Occipital lobe (tissue), 2 donors: ENCODE data around the gene GNB1L. TPM values are rescaled to one million over a fixed set of nuclear protein-coding genes. Genes with fewer than 3 reads are reported as not detected.

Source experiments
- DNase-seq: peaks from one replicate; lab custom pipeline; 2025; lab: John Stamatoyannopoulos, UW
- total RNA-seq: library from RNA; depleted of rRNA; stranded (reverse); fragments of >200 nt; gene quantifications from one replicate; pipeline ENCODE4 v1.2.3, GENCODE V29; 2014

Gene GNB1L
- total RNA-seq, 1 donor from 2014 or later, result 2.7 TPM

DNA sequence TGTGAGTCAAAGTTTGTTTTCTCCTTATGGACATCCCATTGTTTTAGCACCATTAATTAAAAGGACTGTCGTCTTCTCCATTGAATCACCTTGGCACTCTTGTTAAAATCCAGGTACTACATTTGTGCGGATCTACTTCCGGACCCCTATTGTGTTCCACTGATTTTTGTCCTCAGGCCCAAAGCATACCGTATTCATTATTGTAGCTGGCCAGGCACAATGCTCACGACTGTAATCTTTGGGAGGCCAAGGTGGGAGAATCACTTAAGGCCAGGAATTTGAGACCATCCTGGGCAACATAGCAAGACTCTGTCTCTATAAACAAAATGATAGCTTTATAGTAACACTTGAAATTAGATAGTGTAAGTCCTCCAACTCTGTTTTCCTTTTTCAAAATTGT lies 8.9 kb upstream of the GNB1L start:
- DNase-seq, result no peak

DNA sequence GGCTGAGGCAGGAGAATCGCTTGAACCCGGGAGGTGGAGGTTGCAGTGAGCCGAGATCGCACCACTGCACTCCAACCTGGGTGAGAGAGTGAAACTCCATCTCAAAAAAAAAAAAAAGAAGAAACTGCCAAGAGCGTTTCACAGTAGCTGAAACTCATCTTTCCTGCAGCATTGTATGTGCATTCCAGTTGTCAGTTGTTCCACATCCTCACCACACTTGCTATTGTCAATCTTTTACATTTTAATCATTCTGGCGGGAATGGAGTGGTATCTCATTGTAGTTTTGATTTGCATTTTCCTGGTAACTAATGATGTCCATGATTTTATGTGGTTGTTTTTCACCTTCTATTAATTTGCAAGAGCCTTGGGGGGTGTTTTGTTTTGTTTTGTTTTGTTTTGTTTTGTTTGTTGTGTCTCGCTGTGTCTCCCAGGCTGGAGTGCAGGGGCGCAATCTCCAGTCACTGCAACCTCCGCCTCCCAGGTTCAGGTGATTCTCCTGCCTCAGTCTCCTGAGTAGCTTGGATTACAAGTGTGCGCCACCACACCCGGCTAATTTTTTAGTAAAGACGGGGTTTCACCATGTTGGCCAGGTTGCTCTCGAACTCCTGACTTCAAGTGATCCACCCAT lies 8.1 kb upstream of the GNB1L start:
- DNase-seq, result no peak

DNA sequence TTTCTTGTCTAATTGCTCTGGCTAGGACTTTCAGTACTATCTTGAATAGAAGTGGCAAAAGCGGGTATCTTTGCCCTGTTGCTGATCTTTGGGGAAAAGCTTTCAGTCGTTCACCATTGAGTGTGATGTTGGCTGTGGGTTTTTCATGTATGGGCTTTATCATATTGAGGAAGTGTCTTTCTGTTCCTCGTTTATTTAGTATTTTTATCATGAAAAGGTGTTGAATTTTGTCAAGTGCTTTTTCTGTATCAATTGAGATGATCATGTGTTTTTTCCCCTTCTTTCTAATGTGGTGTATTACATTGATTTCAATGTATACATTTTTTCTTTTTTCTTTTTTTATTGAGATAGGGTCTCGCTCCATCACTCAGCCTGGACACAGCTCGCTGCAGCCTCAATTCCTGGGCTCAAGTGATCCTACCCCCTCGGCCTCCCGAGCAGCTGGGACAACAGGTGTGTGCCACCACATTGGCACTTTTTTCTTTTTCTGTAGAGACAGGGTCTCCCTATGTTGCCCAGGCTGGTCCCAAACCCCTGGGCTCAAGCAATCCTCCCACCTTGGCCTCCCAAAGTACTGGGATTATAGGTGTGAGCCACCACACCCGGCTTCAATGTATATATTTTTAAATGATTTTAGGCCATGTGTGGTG lies 5.3 kb upstream of the GNB1L start:
- no peak for DNase-seq

DNA sequence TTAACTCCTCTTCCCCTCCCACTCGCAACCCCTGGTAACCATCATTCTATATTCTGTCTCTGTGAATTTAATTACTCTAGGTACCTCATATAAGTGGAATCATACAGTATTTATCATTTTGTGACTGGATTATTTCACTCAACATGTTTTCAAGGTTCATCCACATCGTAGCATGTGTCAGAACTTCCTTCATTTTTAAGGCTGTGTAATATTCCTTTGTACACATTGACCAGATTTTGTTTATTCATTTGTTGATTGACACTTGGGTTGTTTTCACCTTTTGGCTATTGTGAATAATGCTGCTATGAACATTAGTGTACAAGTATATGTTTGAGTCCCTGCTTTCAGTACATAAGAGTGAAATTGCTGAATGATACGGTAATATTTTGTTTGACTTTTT lies 2.7 kb upstream of the GNB1L start:
- DNase-seq, result no peak

DNA sequence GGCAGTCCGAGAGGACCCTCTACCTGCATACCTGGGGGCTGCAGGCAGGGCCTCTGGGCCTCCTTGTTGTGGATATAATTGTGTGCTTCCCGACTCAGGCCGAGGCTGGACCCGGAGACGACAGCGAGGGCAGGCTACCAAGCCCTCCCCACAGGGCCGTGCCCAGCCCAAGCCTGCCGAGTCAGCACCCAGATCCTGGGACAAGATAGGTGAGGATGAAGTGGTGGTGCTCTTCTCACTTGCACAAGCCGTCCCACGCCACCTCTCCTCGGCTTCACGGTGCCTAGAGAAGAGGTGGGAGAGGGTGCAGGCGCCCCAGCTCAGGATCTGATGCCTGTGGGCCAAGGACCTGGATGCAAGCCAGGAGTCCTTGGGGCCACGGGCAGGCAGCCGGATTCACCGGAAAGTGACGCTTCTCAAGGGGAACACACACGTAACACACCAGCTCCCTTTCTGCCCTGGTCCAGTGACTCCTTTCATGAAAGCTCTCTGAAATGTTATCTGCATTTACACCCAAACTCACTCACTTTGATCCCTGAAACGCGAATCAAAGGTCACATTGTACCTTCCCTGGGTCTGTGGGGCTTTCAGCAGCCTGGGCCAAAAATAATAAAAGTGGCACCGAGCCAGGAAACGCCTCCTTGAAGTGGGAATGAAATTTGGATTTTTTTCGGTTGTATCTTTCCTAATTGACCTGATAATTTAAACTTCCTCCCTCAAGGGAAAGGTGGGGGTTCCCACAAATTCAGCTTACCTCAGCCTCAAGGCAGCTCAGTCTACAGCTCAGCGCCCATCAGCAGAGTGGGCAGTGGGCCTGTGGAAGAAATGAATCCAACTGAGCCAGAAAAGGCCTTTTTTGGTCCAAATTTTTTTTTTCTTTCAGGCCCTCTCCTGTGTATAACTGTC lies 1.1 kb upstream of the GNB1L start:
- no peak for DNase-seq

DNA sequence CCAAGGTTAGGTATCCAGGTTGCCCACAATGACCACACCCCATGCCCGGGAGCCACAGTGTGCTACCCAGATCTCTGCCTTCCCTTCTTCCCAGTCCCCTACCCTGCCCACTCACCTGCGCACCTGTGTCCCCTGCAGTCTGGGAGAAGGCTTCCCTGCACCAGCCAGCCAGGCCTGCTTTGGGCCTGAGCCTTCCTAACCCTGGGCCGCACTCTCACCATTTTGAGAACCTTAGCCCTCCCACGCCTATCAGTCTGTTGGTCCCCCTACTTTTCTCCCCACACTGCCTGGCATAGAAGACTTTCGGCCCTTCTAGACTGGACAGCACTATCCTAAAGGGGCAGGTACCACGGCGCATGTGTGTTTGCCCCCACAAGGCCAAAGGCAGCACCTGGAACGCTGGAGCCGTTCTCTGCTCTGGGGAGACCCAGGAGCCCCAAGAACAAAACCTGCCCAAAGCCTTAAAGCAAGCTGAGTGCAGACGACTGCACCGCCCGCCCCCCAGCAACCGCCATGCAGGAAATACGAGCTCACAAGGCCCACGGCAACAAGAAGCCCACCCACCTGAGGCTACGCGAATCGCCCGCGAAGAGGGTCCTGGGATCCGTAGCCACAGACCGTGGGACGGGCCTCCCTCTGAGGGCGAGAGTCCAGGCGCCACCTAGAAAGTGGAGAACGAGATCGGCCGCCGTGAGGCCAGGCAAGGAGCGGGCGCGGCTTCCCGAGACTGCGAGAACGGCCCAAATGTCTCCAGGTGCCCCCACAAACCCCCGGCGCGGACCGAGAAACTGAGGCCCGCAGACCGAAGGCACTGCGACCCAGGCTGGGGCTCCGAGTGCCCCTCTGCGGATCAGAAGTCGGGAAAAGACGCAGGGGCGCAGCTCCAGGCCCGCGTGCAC lies 546 bp downstream of the GNB1L start:
- no peak for DNase-seq

DNA sequence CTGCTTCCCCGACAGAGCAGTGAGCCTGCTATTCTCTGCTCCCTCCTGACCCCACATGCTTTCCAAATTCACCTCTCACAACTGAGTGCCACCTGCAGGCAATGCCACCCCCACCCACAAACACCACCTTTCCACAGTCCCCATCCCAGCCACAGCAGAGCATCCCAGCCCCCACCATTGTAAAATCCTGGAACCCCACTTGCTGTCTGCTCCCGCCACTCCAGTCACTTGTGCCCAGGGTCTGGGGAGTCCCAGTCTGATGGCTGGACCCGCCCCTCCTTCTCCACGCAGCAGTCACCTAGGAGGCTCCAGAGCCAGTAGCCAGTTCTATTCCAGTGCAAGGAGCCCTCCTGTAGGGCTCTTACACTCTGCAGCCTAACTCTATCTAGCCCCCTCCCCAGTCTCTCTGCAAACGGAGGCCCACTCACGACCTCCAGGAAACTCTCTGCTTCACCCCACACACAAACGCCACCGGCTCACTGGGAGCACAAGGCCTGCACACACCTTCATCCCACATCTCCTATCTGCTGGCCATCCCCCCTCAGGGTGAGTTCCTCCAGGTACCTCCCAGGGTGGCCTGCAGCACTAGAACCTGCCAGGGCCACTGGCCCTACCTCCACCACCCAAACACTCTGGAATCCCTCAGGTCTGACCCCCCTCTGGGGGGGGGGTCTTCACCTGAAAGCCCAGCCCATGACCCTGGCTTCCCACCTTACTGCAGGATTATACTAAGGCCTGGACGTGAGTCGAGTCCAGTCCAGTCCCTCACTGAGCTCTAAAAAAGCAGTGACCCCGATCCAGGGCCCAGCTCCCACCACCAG lies 1.4 kb downstream of the GNB1L start:
- no peak for DNase-seq

DNA sequence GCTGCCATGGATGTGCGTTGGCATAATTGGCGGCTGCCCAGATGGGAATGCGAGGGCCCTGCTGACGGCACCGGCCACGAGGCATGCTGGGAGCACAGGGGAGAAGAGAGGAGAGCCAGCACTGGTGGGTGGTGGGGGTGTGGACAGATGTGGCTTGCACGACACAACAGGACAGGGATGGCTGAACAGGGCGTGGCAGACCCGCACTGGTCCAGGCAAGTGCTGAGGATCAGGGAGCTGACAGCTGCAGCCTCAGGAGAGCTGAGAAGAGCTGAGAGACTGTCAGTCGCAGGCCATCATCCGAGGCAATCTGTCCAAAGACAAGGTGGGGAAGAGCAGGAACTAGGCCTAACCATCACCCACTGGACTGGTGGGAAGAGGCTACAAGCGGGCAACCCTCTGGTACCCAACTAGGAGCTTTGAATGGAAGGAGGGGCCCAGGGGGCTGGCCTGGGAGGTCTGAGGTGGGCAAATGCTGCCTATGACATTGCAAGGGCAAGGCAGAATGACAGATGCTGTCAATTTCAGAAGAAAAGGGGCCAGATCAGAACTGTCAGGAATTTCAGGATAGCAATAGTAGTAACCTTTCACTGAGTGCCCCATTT lies 2.4 kb downstream of the GNB1L start:
- DNase-seq, result no peak

DNA sequence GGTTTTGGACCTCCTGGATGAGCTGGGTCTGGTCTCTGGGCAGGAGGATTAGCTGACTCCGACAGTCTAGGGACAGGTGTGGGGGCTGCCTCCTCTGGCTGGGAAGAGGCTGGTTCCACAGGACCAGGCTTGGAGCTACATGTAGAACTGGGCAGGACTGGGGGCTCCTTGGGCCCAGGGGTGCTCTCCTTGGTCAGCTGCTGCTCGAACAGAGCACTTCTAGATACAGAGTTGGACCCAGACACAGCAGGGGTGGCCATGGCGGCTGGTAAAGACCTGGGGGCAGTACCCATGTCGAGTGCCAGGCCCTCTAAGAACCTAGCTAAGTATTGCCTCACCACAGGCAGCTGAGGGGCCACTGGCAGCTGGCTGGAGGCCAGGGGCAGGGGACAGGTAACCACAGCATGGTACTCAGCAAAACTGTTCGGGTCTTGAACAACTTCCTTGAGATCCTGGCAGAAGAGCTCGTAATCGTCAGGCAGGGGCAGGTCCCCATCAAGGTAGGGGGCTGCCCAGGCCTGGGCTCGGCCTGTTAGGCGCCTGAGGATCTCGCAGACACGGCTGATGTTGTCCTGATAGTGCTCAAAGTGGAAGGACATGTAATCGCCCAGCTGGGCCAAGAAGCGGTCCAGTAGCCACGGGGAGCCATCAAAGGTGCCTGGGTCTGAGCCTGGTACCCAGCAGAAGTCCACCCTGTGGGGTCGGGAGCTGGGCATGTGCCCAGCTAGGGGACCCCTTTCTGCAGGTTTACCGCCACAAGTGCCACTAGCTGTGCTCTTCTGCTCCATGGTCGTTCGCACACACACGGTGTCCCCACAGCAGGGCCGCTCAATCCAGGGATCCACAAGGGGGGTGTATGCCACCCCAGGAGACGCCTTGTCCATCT lies 3.1 kb downstream of the GNB1L start:
- no peak for DNase-seq

DNA sequence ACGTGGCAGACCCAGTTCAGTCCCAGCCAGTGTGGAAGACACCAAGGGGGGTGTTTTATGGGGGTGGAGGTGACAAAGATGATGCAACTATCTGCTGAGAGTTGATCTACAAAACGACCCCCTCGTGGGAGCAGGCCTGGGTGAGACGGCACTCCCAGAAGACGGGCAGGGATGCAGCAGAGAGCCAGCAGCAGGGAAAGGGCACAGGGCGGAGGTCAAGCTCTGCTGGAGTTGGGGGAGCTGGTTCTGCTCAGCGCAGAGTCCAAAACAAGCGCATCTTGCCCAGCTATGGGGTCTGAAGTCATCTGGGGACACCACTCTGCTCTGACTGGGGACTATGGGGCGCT lies 3.9 kb downstream of the GNB1L start:
- DNase-seq, result no peak

DNA sequence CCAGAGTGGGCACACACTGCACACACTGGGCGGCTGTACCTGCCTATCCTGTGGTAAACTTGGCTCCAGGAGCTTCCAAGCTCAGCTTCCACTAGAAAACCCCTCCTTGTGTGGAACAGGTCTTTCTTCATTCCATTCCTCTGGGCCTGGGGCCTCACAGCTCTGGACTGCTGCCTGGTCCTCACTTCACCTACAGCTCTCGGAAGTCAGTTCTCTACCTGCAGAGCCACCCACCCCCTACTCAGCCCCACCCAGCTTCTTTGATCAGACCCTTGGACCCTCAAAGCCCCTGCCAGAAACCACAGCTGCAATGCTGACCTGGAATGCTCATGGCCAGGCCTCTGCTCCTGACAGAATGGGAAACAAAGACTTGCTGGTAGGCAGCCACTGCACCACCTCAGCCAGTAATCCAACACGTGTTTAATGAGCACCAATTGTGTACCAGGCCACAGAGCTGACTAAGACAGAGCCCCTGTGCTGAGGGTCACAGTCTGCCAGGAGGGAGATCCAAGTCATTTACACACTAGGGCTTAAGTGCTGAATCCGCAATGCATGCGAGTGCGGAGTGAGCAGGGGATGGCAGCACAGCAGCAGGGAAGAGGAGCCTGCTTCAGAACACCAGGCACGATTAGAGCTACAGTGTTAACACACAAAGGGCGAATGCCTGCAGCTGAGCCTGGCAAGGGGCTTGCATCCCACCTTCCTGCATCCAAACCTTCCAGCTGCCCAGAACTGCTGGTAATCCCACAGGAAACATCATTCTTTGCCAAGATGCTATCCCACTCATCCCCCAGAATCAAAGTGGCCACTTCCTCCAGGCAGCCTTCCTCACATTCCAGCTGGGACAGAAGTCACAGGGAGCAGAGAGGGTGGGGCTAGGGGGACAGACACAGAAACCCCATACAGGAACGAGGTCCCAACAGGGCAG lies 4.6 kb downstream of the GNB1L start:
- no peak for DNase-seq

DNA sequence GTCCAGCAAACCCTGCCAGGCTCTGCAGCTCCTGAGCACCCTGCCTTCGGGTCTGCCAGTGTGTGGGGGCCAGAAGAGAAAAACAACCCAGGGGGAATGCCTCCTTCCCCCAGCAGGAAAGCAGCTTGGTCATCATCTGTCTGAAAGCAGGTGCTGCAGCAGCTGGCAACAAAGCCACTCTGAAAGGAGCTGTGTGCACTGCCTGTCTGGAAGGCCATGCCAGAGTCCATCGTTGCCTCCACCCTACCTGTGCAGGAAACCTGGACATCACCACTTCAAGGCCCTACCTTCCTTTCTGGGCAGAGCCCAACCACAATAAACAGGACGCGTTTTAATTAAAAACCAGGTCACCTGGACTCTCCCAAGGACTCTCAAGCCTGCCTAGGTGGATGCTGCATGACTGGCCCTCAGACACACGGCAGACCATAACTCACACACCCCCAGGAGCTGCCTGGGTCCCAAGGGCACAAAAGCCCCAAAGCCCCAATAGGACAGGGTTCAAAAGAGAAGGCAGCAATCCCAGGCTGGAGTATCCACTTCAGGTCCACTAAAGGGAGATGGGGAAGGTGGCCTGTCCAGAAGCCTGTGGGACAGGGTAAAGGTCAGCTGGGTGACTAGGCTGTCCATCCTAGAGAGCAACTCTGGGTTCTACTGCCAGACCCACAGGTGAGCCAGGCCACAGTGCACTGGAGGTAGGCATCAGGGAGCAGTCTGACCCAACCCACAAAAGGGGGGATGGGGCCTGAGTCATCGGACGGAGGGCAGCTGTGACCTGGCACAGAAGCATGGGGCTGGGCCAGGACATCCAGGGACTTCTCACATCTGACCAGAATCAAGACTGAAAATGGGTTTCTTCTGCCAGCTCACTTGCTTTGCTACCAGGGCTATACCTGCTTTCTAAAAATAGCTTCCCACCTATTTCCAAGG lies 6.1 kb downstream of the GNB1L start:
- DNase-seq, result no peak

DNA sequence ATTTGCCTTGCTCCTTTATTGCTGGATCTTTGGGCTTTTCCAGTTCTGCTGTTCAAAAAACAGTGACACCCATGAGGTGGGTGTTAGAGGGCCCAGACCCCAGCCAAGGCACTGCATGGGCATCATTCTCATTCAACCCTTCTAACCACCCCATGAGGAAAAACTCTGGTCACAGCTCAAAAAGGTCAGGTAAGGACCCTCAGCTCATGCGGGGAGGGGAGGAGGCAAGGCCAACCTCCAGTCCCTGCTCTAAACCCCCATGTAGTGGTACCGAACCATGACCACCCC lies 7.4 kb downstream of the GNB1L start:
- no peak for DNase-seq

DNA sequence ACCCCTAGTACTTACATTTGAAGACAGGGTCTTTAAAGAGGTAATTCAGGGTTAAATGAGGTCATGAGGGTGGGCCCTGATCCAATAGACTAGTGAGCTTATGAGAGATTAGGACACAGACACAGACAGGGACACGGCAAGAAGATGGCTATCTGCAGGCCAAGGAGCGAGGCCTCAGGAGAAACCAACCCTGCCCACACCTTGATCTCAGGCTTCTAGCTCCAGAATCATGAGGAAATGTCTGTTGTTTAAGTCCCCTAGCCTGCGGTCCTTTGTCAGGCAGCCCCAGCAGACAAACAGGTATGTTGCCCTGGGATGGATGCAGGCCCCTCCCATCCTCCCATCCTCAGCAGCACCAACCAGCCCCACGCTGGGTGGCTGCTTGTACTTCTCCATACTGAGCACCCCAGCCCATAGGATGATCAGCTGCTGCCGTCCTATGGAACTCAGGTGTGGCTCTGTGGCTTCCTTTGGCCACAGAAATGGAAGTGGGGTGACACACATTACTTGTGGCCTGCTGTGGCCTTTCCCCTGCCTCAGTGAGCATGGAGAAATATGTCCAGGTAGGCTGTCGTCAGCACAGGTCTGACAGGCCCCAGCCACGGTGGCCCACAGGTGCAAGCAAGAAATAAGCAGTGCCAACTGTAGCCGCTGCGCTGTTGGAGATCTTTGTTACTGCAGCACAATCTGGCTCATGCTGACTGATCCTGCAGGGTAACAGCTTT lies 7.9 kb downstream of the GNB1L start:
- DNase-seq, result no peak

DNA sequence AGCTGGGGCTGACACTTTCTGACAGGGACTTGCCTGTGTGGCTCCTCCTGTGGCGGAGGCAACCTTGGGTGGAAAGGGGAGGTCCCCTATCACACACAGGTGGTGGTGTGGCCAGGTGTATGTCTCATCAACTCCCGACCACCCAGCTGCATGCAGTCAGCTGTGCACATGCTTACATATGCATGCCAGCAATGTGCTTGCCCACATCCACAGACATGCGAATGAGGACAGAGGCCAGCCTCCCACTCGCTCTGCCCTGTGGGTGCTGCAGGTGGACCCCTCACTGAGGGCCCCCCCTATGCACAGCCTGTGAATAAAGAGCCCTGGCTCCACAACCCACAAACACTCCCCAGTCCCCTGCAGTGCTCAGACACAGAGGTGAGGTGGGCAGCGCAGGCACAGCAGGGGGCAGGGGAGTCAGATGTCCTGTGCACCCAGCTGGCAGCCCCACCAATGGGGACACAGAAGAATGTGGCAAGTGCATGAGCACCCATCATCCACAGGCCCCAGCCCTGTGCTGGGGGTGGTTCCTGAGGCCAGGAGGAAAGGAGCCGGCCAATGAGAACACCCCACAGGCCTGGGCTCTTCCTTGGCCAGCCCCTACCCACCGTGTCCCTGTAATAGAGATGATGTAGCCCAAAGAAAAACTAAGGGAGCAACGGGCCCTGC lies 9.5 kb downstream of the GNB1L start:
- DNase-seq, result no peak
